Stimulated activated CD4-positive, alpha-beta T cell treated with anti-CD3 and anti-CD28 coated beads, Interleukin-4, amount 100 ng/mL, for 24 hours (primary cell): ENCODE measurements around the gene ATP2B2.
A peak's percentile ranks its signal among the peaks of the same experiment; 100 is the strongest.

Experiments
- DNase-seq: peaks from one replicate; pipeline ENCODE4 v3.0.0-alpha.2; 2020

ATP2B2 gene

GRCh38 chr3:10468613-10469354, 36.6 kb downstream of the ATP2B2 start:
- DNase-seq, result no peak

DNA sequence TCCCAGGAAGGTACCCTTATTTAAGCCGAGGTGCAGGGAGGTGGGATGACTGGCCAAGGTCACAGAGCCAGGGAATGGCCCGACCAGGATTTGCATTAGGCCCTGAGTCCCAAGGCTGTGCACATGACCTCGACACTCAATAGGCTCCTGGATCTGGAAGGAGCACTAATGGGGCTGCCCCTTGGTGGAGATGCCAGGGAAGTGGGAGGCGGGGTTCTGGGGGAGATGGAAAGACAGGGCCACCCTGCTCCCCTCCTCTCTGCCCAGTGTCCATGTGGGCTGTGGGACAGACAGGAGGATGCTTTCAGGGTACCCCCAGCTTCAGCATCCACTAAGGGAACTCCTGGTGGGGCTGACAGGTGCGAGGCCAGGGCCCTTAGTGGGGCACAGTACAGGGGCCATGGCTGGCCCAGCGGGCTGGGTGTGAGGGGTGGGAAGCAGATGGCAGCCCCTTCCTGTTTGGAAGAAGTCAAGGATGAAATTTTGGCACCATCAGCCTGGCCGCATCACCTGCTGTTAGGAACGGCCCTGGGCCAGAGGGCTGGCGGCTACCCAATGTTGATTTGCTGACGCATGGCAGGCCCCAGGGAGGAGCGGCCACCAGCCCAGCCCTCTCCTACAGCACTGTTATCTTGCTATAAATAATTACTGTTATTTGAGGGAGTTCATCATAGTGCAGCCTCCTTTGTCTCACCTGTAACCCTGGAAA, 37.3 kb downstream of the ATP2B2 start:
- DNase-seq, result no peak

GRCh38 chr3:10467204-10467603, 38.2 kb downstream of the ATP2B2 start:
- DNase-seq, result no peak

- DNase-seq, result no peak
Observed at GRCh38 chr3:10466186-10466585, 39.2 kb downstream of the ATP2B2 start.

- DNase-seq, result no peak
Observed at GRCh38 chr3:10465161-10465560, 40.2 kb downstream of the ATP2B2 start.

DNA sequence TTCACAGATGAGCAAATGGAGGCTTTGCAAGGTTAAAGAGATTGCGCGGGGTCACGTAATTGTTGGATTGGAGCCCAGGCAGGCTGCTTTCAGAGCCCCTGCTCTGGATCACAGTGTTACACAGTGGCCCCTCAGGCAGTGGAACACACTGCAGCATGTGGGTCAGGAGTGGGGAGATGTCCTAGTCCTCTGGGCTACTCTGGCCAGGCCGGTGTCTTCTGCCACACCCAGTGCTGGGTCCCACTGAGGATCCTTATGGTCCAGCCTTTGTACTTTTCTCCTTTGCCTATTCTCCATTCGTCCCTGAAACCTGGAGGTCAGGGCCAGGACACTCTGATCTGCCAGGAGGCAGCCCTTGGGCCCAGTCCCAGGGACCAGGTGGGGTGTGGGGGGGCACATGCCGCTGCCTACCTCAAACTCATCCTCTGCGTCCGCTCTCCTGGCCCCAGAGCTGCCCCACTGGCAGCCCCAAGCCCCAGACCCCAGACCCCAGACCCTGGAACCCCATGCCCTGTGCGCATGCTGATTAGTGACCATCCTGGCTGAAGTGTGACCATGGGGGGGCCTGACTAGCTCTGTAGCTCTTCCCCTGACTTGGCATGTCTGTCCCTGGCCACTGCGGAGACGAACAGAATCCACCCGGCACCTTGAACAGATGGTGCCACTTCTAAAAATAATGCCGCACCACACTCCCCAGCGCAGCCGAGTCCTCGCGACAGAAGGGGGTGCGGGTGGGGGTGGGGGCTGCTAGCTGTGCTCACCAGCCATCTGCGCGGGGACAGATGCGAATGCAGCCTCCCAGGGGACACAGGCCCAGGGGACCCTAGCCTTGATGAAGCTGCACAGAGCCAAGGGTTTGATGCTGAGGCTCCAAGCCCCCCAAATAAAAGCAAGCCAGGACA, 41.6 kb downstream of the ATP2B2 start:
- no peak for DNase-seq

- no peak for DNase-seq
Observed at GRCh38 chr3:10462641-10463532, 42.5 kb downstream of the ATP2B2 start.

GRCh38 chr3:10460951-10461545, 44.3 kb downstream of the ATP2B2 start:
- no peak for DNase-seq

DNA sequence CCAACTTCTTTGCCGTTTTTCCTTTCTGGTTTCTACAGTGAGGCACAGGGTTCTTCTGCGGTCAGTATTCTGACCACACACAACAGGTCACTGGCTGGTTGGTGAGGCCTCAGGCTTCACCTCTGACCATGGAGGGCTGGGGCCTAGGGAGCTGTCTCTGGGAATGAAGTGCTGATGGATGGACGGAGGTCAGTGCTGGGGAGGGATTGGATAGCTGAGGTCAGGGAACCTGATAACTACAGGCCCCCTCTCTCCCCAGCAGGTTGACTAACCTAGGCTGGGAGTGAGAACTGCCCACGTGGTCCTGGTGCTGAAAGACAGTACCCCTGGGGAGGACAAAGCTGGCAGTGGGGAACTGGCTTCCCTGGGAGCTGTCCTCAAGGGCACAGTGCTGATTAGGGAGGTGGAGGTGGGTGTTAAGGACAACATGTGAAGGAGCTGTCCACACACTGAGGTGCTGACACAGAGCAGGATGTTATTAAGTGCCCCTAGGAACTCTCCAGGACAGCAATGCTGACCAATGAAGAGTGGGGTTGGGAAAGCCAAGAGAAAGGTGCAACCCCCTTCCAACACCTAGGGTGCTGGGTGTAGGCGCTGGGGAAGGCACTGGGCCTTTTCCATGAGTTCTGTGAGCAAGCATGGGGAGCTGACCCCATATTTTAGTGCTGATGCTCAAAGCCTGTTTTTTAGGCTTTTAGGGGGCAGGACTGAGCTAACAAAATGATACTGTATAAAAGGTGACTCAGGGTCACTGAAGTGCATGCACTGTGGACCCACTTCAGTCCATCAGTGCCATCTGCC, 45.2 kb downstream of the ATP2B2 start:
- peak; percentile 41 for DNase-seq

DNA sequence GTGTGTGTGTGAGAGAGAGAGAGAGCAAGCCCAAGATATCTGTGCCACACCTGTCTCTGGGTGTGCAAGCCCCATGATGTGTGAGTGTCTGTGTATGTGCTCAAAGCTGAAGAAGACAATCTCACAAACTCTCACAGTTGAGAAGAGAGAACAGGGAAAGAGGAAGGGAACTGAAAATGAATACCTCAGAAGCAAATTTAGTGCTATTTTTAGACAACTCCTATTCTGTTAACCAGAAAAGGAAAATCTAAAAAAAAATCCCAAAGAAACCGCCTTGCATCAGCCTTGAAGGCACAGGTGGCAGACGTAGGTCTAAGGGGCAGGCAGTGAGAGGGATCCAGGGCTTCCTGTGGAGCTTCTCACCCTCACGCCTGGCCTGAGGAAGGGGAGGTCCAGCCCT, 47.8 kb downstream of the ATP2B2 start:
- DNase-seq, result no peak

DNA sequence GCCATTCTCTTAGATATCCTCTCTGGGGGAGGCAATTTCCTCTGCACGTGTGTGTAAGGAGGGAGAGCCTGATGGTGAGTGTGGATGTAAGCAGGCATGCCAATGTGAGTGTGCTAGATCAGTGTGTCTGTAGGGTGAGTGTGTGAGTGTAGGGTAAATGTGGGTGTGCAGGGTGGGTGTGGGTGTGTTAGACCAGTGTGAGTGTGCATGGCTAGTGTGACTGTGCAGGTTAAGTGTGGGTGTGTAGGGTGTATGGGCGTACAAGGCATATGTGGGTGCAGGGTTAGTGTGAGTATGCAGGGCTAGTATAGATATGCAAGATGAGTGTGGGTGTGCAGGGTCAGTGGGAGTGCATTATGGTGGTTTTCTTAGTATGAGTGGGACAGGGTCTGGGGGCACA, 48.4 kb downstream of the ATP2B2 start:
- DNase-seq, result no peak

GRCh38 chr3:10455545-10455914, 49.9 kb downstream of the ATP2B2 start:
- DNase-seq, result no peak

DNA sequence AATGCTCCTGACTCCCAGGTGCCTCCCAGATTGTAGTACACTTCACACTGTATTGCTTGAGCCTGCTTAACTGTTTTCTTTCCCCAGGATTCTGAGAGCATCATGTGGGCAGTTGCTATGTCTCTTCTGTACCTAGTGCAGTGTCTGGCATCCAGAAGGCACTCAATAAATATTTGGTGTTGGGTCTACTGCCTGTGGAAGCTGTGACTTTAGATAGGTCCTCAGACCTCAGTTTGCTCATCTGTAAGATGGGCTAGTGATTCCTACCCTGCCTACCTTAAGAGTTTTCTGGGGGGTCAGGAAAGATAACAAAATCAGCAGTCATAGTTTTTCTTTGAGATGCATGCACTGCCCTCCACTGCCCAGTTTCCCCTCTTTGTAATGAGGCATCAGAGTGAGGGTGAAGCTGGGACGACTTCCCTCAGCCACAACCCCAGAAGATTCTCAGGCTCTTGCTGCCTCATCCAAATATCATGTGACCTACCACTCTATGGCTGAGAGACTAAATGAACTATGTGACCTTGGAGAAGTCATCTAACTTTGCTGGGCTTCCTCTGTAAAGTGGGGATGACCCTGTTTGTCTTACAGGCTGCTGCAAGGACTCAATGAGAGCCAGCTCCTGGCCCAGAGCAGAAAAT, 50.4 kb downstream of the ATP2B2 start:
- DNase-seq, result no peak

DNA sequence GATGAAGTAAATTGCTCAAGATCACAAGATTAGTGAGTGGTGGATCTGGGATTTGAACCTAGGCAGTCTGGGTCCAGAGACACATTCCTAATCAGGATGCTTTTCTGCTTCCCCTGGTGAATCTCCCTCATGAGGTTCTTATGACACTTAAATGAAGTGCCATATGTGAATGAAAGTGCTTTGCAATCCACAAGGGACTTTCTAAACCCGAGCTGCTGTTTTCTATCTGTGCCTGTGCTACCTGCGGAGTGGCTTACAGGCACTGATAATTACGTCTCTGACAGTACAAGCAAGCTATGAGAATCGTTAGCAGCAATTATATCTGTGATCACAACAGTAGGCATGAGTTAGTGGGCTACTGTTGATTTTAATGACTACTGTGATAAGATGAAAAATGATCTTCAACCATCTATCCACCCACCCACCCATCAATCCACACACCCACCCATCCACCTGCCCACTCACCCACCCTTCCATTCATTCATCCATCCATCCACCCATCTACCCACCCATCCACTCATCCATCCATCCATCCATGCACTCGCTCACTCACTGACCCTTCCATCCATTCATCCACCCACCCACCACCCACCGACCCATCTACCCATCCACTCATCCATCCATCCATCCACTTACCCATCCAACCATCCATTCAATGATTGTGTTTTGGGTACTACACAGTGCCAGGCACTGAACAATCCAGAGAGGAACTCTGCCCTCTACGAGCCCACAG, 51.8 kb downstream of the ATP2B2 start:
- DNase-seq, result no peak

DNA sequence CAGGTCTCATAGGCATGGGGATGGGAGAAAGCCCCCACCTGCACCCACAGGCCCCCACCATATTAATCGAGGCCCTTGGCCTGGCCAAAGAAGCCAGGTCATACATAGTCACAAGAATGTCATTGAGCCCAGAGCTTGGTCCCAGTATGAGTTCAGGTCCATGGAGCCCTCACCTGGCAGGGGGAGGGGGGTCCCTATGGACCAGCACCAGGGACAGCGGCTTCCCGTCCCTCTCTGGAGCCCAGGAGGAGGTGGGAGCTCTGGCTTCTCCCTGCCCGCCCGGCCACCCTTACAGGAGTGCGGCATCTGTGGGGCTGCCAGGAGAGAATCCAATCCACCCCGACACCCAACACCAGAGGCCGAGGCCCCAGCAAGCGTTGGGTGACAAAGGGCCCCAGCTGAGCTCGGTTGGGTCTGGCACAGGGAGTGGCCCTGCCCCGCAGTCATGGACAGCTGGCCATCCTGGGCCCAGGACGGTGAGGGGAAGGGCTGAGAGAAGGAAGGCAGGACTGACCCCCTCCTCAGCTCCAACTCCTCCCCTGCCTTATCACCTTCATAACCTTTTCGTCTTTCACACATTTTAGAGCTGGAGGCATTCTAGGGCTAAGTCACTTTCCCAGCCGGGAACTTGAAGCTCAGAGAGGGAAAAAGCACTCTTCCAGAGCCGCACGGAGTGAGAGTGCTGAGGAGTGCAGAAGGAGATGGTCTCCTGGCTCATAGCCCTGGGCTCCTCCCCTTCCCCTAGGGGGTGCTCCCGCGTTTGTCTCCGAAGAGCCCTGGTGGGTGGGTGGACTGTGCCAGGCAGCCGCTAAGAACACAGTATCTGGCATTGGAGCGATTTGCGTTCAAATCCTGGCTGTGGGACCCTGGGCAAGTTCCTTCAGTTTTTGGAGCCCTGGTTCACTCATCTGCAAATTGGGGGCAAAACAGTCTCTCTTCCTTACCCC, 54.6 kb downstream of the ATP2B2 start:
- no peak for DNase-seq

DNA sequence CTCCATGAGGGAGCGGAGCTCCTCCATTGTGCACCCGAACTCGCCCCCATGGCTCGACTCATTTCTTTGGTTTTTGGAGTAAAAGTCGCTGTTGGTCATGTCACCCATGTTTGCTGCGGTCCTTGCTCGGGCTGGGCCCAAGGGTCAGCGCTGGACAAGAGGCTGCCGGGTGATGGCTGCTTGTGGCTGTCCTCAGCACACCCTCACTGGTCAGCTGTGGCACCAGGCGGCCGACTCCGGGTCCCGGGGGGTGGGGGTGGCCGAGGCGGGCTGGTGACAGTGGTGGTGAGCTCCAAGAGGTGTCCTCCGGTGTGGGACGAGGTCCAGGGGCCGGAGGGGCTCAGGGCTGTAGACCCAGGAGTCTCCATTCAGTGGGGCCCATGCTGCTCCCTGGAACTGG, 56.0 kb downstream of the ATP2B2 start:
- no peak for DNase-seq

DNA sequence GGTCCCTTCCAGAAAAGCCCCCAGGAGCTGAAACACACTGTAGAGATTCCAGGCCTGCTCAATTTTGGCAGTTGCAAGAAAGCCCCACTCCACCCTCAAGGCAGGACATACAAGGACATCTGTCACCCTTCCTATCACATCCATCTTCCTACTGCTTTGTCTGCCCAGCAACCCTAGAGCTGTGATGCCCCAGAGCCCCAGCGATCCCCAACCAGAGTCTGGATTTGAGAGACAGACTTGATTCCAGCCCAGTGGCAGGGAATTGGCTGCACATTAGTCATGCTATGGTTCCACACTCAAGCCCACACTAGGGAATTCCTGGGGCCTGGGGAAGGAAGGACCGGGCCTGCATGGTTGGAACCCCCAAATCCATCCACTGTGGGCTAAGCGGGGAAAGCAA, 56.8 kb downstream of the ATP2B2 start:
- no peak for DNase-seq

DNA sequence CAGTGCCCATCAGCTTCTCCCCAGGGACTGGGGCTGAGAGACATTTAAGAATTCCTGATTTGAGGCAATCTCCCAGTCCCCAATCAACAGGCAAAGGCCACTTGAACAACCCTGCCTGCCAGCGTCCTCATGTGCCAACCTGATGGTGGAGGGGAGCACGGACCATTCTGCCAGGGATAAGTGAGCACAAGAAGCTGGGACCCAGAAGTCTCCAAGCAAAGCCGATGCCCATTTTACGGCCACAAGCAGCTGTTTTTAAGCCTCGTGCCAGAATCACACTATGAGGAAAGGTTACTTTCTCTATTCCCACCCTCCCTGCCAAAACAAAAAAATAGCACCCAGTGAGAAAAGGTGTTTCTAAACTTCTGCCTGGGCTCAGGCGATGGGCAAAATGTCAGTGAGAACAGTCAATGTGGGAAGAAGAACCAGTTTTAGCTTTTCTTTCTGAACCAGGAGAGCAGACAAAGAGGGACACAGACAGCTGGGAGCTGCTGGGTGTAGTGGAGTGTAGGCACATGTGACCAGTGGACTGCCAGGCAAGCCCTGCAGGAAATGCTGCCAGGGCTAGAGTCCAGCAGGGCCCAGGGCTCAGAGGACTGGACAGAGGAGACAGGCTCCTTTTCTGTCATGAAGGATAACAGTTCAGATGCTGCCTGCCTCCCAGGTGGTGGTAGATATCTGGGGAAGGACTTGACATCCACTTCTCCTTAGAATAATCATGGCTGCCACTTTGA, 57.7 kb downstream of the ATP2B2 start:
- no peak for DNase-seq
